DND-41 (cell line): Measurements from ENCODE around the gene SRPK2.

Source experiments
- CTCF ChIP-seq: IDR thresholded peaks from 2 replicates; pipeline ENCODE4 v1.5.1; 2012; ENCODE audit warnings: borderline replicate concordance, low read length, moderate library complexity, mild to moderate bottlenecking; ENCODE audit not compliant: poor library complexity, severe bottlenecking; ENCODE audit errors: extremely low read depth
- EZH2 ChIP-seq: IDR thresholded peaks from 3 replicates; pipeline ENCODE4 v1.6.1; 2012; ENCODE audit warnings: borderline replicate concordance, low read depth, mild to moderate bottlenecking, moderate library complexity, low read length, inconsistent platforms; ENCODE audit not compliant: severe bottlenecking

- TF ChIP-seq CTCF (no peak), EZH2 (no peak)
Observed at GRCh38 chr7:105206985-105207384, 181.7 kb downstream of the SRPK2 start.
